ENCODE measurements around the gene FILIP1L.

GRCh38 chr3:100106531-100107141 lies 7.7 kb downstream of the FILIP1L start:
- TF ChIP-seq CTCF (IDR thresholded peaks at IDR 0.05) (no peak), POLR2A (IDR thresholded peaks at IDR 0.05) (no peak), EP300 (IDR thresholded peaks at IDR 0.05) (no peak)

Measured in stomach (tissue), 4 donors.